NCI-H2029 treated with DMSO at 0.1 percent for 48 hours (cell line): ENCODE results near the gene TBCEL.
A peak's percentile ranks its signal among the peaks of the same experiment; 100 is the strongest.
"Not testable (repeated sequence)": the region's sequence is repeated elsewhere in the genome, so short reads cannot be mapped to it uniquely, and the experiment has no call there.

Experiments
- DNase-seq: peaks from one replicate; lab custom pipeline; 2025; lab: John Stamatoyannopoulos, UW

The TBCEL gene

DNA sequence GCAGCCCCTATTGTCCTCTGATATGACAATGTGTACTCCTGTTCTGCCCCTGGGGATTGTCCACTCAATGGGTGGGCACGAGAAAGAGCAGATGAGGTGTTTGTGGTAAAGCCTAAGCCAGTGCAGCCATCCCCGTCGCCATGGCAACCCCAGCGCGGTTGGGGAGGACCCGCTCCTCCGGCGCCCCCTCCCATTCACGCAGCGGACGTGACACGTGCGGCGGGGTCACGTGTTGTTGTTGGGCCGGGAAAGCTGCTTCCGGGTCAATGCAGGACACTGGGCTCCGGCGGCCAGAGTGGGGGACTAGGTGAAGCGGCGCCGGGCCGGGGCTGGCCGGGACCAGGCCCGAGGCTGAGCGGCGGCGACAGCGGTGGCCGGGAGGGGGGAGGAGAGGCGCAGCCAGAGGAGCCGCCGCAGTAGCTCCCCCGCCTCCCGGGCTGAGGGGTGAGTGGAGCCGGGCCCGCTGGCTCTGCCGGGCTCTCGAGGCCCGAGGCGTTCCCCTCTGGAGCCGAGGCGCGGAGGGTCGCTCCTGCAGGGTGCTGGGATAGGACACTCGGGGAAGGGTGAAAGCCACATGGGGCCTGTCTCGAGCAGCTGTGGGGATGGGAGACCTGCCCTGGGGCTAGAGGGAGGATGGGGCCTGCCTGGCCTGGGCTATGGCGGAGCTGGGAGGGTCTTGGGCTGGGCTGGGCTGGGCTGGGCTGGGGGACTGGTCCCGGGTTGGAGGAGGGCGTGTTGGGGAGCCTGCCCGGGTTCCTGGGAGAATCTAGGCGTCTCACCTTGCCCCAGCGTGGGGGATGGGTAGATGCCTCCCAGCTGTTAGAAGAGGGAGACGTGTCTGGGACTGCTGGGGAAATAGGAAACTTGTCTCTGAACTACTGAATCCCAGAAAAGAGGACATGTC lies at the start of gene TBCEL:
TSS of gene TBCEL (plus strand) at position 255 of the 904 bp plus-strand sequence. CDS start 21,589 bp downstream, outside the sequence.
- DNase-seq: peak; percentile 50

GRCh38 chr11:120974466-120974865 lies 49.4 kb upstream of the TBCEL start:
- DNase-seq: no peak

- no peak for DNase-seq
Measured at GRCh38 chr11:120974965-120975364, 48.9 kb upstream of the TBCEL start.

GRCh38 chr11:120977266-120978137 lies 46.4 kb upstream of the TBCEL start:
- DNase-seq: no peak

DNA sequence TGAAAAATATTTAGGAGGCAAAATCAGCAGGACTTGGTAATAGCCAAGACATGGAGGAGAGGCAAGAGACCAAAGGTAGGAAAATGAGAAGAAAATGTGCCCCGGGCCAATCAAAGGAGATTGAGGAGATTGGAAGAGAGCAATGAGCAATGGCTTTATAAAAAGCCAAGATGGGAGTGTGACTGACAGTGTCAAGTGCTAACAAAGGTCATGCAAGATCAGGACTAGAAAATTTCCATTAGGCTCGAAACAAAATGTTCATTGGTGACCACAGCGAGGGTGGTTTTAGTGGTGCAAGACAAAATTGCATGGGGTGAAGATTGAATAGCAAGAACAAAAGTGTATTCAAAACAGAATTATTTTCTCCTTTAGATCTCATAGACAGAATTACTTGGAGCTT lies 45.2 kb upstream of the TBCEL start:
- no peak for DNase-seq

DNA sequence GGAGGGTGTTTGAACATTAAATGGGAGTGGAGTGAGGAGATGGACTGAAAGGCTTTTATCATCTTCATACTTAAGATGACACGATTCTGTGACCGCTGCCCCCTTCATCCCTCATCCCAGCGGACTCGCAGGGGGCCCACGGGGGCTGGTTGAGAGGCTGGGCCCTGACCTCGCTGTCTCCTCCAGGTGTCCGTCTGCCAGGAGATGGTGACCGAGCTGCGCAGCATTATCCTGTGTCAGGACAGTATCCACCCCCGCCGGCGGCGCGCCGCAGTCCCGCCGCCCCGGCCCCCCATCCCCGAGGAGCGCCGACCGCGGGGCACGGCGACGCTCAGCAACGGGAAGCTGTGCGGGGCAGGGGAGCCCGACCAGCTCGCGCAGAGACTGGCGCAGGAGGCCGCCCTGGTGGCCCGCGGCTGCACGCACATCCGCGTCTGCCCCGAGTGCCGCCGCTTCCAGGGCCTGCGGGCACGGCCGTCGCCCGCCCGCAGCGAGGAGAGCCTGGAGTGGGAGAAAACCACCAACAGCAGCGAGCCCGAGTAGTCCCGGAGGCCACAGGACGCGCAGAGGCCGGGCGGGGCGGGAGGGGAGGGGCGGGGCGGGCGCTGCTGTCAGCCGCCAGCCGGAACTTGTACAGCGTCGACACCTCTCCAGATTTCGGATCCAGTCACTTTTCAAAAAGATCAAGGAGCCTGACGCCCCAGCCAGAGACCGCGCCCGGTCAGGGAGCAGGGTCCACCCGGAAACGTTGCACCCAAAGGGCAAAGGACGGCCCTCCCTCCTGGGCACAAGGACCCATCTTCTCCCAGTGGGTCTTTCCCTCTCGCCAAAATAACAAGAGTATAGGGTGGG lies 38.0 kb upstream of the TBCEL start:
- peak; percentile 6 for DNase-seq

GRCh38 chr11:120988603-120989002 lies 35.3 kb upstream of the TBCEL start:
- DNase-seq: no peak

DNA sequence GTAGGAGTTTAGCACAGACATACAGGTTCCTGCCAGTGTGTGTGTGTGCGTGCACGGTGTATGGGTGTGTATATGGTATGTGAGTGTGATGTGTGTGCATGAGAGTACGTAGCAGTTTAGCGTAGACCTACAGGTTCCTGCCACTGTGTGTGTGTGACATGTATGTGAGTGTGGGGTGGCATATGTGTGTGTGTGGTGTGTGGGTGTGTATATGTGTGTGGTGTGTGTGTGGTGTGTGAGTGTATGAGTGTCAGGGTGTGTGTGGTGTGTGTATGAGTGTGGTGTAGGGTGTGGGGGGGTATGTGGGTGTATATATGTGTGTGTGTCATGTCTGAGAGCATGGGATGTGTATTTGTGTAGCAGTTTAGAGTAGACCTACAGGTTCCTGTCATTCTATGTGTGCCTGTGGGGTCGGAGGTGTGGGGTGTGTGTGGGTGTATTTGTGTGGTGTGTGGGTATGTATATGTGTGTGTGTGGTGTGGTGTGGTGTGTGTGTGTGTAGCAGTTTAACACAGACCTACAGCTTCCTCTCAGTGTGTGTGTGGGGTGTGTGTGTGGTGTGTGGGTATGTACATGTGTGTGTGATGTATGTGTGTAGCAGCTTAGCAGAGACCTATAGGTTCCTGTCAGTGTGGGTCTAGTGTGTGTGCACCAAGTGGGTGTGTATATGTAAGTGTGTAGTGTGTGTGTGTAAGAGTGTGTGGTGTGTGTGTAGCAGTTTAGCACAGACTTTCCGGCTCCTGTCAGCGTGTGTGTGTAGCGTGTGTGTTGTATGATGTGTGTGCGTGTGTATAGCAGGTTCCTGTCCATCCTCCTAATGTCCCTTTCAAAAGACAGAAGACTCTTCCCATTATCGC lies 31.8 kb upstream of the TBCEL start:
- DNase-seq: no peak

- DNase-seq: no peak
Measured at GRCh38 chr11:120994091-120994859, 29.6 kb upstream of the TBCEL start.

DNA sequence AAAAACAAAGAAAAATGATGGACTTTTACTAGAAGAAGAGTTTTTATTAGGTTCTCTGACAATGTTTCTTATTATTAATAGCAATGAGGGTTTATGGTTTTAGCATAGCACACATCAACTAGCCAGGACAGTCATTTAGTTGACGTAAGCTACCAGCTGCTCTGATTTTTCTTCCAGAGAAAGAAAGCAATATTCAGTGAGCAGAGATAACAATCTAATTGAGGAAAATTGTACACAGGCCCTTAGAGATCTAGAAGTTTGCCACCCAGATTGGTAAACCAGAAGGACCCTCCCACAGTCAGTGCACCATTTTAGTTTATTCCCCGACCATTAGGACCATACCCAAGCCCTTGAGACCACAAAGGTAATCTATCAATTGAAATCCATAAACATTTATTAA lies 28.7 kb upstream of the TBCEL start:
- DNase-seq: no peak

GRCh38 chr11:120996973-120997372 lies 26.9 kb upstream of the TBCEL start:
- DNase-seq: no peak

DNA sequence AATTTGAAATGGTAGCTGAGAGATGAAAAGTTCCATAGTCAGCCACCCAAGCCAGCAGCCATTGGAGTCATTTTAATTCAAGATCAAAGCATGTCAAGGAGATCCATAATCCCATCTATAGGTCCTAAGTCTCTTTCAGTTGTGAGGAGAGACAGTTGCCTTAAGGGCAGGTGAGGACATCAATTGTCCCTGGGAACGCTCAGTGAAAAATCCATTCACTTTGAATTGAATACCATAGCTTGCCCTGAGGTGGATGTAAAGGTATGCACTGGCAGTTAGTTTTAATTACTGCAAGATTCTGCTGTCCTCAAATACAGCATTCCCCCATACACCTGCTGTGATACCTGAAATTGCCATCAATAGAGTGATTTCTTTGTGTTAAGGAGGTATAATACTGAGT lies 25.3 kb upstream of the TBCEL start:
- DNase-seq: no peak

- DNase-seq: no peak
Measured at GRCh38 chr11:121004206-121004840, 19.6 kb upstream of the TBCEL start.

DNA sequence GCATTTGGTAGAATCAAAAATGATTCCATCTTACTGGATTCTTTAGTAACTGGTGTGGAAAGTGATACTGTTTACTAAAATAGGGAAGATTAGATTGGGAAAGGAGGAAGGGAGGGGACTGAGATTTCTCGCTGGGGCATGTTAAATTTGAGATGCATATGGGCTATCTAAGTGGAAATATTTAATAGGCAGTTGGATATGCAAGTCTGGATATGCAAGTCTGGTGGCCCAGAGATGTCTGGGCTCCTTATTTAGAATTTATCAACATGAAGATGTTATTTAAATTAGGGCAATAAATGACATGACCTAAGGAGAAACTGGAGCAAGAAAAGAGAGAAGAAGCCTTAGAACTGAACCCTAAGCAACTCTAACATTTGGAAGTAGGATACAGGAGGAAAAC lies 17.0 kb upstream of the TBCEL start:
- no peak for DNase-seq

GRCh38 chr11:121008551-121008950 lies 15.4 kb upstream of the TBCEL start:
- no peak for DNase-seq

DNA sequence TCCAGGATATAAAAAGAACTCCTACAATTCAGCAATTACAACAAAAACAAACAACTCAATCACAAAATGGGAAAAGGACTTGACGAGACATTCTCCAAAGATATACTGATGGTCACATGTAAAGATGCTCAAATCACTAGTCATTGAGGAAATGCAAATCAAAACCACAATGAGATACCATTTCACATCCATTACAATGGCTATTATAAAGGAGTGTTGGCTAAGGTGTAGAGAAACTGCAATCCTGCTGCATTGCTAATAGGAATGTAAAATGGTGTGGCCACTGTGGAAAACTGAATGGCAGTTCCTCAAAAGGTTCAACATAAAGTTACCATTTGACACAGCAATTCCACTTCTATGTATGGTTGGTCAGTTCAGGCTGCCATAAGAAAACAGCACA lies 11.8 kb upstream of the TBCEL start:
- no peak for DNase-seq

GRCh38 chr11:121018746-121019145 lies 5.2 kb upstream of the TBCEL start:
- DNase-seq: no peak

- DNase-seq: not testable (repeated sequence)
Measured at GRCh38 chr11:121021718-121022117, 2.2 kb upstream of the TBCEL start.

GRCh38 chr11:121024989-121025388 lies 1.1 kb downstream of the TBCEL start:
- DNase-seq: no peak

GRCh38 chr11:121029153-121029552 lies 5.3 kb downstream of the TBCEL start:
- peak; percentile 17 for DNase-seq
